CD4-positive, alpha-beta T cell (primary cell): ENCODE data around the gene ZSCAN1. TPM values are rescaled to one million over a fixed set of nuclear protein-coding genes. Genes with fewer than 3 reads are reported as not detected.

ENCODE experiments used
- ATAC-seq: fragments of 200-7000 bp; cut with Tn5 transposase; one replicate; pipeline ENCODE4 v1.10.0; 2022; ENCODE audit warnings: mild to moderate bottlenecking; ENCODE audit not compliant: poor library complexity
- CTCF ChIA-PET: fragments of 350-600 bp; sonication (Branson Sonifier 250); formaldehyde crosslinking; loops from one replicate; lab custom pipeline; 2021; ENCODE audit warnings: antibody characterized with exemption, inconsistent platforms; lab: Charles Lee
- POLR2A ChIA-PET: fragments of 350-600 bp; sonication (Branson Sonifier 250); formaldehyde crosslinking; loops from one replicate; lab custom pipeline; 2021; ENCODE audit warnings: antibody characterized with exemption, inconsistent platforms; lab: Charles Lee
- DNase-seq, 14 experiments: peaks; one replicate each; pipeline ENCODE4 v3.0.0-alpha.2; 2013 to 2020; ENCODE audit warnings: mixed read lengths in 2 of 14
- H3K27ac ChIP-seq, 2 donors: one replicate each; pipeline versions ENCODE4 v1.5.1 to v1.7.0; 2013; ENCODE audit warnings: low read length in 2 of 2, low read depth in 1 of 2, mild to moderate bottlenecking in 1 of 2
- H3K27me3 ChIP-seq, 2 experiments: 1 replicate in 1 of 2; 2 replicates in 1 of 2; pipeline versions ENCODE4 v1.6.1 to v1.7.0; 2013; ENCODE audit warnings: low read length in 2 of 2, control low read depth in 1 of 2, mild to moderate bottlenecking in 1 of 2, moderate library complexity in 1 of 2; ENCODE audit not compliant: insufficient read depth in 2 of 2, control insufficient read depth in 1 of 2
- H3K36me3 ChIP-seq: one replicate; pipeline ENCODE4 v1.6.1; 2013; ENCODE audit warnings: low read length, control low read depth; ENCODE audit not compliant: insufficient read depth
- H3K4me1 ChIP-seq: one replicate; pipeline ENCODE4 v1.6.1; 2013; ENCODE audit warnings: low read length, control low read depth; ENCODE audit not compliant: insufficient read depth
- H3K4me3 ChIP-seq: one replicate; pipeline ENCODE4 v1.5.1; 2013; ENCODE audit warnings: mild to moderate bottlenecking, low read length, moderate library complexity
- H3K9me3 ChIP-seq, 2 experiments: 1 replicate in 1 of 2; 2 replicates in 1 of 2; pipeline versions ENCODE4 v1.6.1 to v1.7.0; 2013; ENCODE audit warnings: low read length in 2 of 2, mild to moderate bottlenecking in 2 of 2, control low read depth in 1 of 2, moderate library complexity in 1 of 2; ENCODE audit not compliant: control insufficient read depth in 1 of 2, insufficient read depth in 1 of 2
- H3K27ac Mint-ChIP-seq: one replicate; pipeline ENCODE4 v1.8.0; 2020; ENCODE audit warnings: mixed read lengths
- H3K27me3 Mint-ChIP-seq: one replicate; pipeline ENCODE4 v1.8.0; 2021; ENCODE audit warnings: mixed read lengths
- H3K36me3 Mint-ChIP-seq: one replicate; pipeline ENCODE4 v1.8.0; 2021; ENCODE audit warnings: low read depth, mixed read lengths
- H3K4me1 Mint-ChIP-seq: one replicate; pipeline ENCODE4 v1.8.0; 2021; ENCODE audit warnings: low read depth, mixed read lengths
- H3K4me3 Mint-ChIP-seq: one replicate; pipeline ENCODE4 v1.8.0; 2020; ENCODE audit warnings: mild to moderate bottlenecking, mixed read lengths
- H3K9me3 Mint-ChIP-seq: one replicate; pipeline ENCODE4 v1.8.0; 2020; ENCODE audit warnings: mixed read lengths
- intact Hi-C, 2 experiments: fragments of 100-400 bp; cut with DNase I in 1 of 2; cut with micrococcal nuclease in 1 of 2; formaldehyde crosslinking; loops; one replicate each; pipeline versions ENCODE4 v1.15.1 to v1.9.0; 2023 to 2025; cut with DNase I, micrococcal nuclease
- total RNA-seq, 174 experiments: library from RNA in 2 of 174; stranded (reverse) in 2 of 174; gene quantifications; one replicate each; pipeline ENCODE4 v1.2.3 and lab custom pipeline; 2021 to 2026
- TF ChIP-seq, protein P1 (sequence below): fragments of 200-600 bp; IDR thresholded peaks from one replicate; pipeline ENCODE4 v1.8.0; 2022; ENCODE audit warnings: antibody characterized with exemption, mild to moderate bottlenecking

The ZSCAN1 gene
- total RNA-seq, 2 experiments from 2014 or later: not detected

- Mint-ChIP-seq H3K4me1 (peaks cover 6% of the 10 kb centered on the region), H3K4me3 (peak overlapping the region; percentile 87), H3K9me3 (peaks cover 8% of the 10 kb centered on the region), H3K36me3 (peaks cover 66% of the 10 kb centered on the region), H3K27me3 (peaks cover 26% of the 10 kb centered on the region), H3K27ac (peak overlapping the region; percentile 84)
- DNase-seq (no peak), ATAC-seq (no peak)
- CTCF ChIA-PET: no interaction called here
- H3K27me3 ChIP-seq: peaks cover 0 to 21% of the 10 kb centered on the region in 2 experiments
- TF ChIP-seq, protein P1, sequence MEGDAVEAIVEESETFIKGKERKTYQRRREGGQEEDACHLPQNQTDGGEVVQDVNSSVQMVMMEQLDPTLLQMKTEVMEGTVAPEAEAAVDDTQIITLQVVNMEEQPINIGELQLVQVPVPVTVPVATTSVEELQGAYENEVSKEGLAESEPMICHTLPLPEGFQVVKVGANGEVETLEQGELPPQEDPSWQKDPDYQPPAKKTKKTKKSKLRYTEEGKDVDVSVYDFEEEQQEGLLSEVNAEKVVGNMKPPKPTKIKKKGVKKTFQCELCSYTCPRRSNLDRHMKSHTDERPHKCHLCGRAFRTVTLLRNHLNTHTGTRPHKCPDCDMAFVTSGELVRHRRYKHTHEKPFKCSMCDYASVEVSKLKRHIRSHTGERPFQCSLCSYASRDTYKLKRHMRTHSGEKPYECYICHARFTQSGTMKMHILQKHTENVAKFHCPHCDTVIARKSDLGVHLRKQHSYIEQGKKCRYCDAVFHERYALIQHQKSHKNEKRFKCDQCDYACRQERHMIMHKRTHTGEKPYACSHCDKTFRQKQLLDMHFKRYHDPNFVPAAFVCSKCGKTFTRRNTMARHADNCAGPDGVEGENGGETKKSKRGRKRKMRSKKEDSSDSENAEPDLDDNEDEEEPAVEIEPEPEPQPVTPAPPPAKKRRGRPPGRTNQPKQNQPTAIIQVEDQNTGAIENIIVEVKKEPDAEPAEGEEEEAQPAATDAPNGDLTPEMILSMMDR: no peak
- no peak overlapping the region for H3K27ac ChIP-seq
- H3K4me1 ChIP-seq: peaks cover 12% of the 10 kb centered on the region
- POLR2A ChIA-PET: interaction anchor here (0.9 to 1.5 kb wide), 2 partner anchors 56 to 92 kb away, joined by 4 to 13 read pairs; partner anchors contain the start of genes ZNF329 and ZNF606
- peak overlapping the region; percentile 42 for H3K4me3 ChIP-seq
- intact Hi-C loops: no loop called here
- peaks cover 78 to 95% of the 10 kb centered on the region in 2 experiments for H3K9me3 ChIP-seq
- H3K36me3 ChIP-seq: no peaks in the 10 kb centered on the region
These were observed 24.6 kb downstream of the ZSCAN1 start for GRCh38 chr19:58058467-58058866.

GRCh38 chr19:58059003-58059670, 25.3 kb downstream of the ZSCAN1 start, which contains the start of gene ZNF135:
Gene ZNF135 (plus strand): TSS chr19:58059282. CDS start chr19:58060003, 721 bp downstream.
- Histone ChIP-seq H3K27ac (peak within 1 kb of the TSS in 1 of 2 donors; percentile 2), H3K27me3 (peaks cover 0 to 18% of the 10 kb centered on the region in 2 experiments), H3K4me1 (peaks cover 12% of the 10 kb centered on the region), H3K9me3 (peaks cover 78 to 93% of the 10 kb centered on the region in 2 experiments), H3K4me3 (peak within 1 kb of the TSS; percentile 42), H3K36me3 (no peaks in the 10 kb centered on the region)
- intact Hi-C loops: no loop called here
- TF ChIP-seq, protein P1: no peak
- ChIA-PET CTCF (no interaction called here), POLR2A (interaction anchor here (0.9 to 1.5 kb wide), 5 partner anchors 39 to 350 kb away, joined by 3 to 13 read pairs (median 4); partner anchors contain the start of genes ZNF154, ZNF274, ZNF329 and ZNF606)
- peaks cover 73% of the 10 kb centered on the region for H3K36me3 Mint-ChIP-seq
- peaks cover 6% of the 10 kb centered on the region for H3K4me1 Mint-ChIP-seq
- H3K27ac Mint-ChIP-seq: peak within 1 kb of the TSS; percentile 84
- peak; percentile 94 for ATAC-seq
- DNase-seq: peak; percentile 22 to 74 (median 50)
- H3K9me3 Mint-ChIP-seq: peaks cover 8% of the 10 kb centered on the region
- peak within 1 kb of the TSS; percentile 87 for H3K4me3 Mint-ChIP-seq
- H3K27me3 Mint-ChIP-seq: peaks cover 26% of the 10 kb centered on the region

- intact Hi-C loops: no loop called here
- ATAC-seq (no peak), DNase-seq (no peak)
- peaks cover 22% of the 10 kb centered on the region for H3K27me3 Mint-ChIP-seq
- Histone ChIP-seq H3K27me3 (peaks cover 0 to 18% of the 10 kb centered on the region in 2 experiments), H3K4me1 (peaks cover 12% of the 10 kb centered on the region), H3K27ac (peak overlapping the region in 1 of 2 donors; percentile 2), H3K36me3 (no peaks in the 10 kb centered on the region), H3K9me3 (peaks cover 75 to 90% of the 10 kb centered on the region in 2 experiments), H3K4me3 (peak overlapping the region; percentile 42)
- no peak overlapping the region for H3K27ac Mint-ChIP-seq
- TF ChIP-seq, protein P1: no peak
- H3K4me1 Mint-ChIP-seq: peaks cover 6% of the 10 kb centered on the region
- ChIA-PET CTCF (no interaction called here), POLR2A (interaction anchor here (1.0 to 1.5 kb wide), 4 partner anchors 39 to 351 kb away, joined by 3 to 13 read pairs (median 4); partner anchors contain the start of genes ZNF154, ZNF274, ZNF606 and ZSCAN18)
- peaks cover 73% of the 10 kb centered on the region for H3K36me3 Mint-ChIP-seq
- peak overlapping the region; percentile 45 for H3K4me3 Mint-ChIP-seq
- peaks cover 6% of the 10 kb centered on the region for H3K9me3 Mint-ChIP-seq
These were observed 25.9 kb downstream of the ZSCAN1 start for GRCh38 chr19:58059671-58060078.
